Natural killer cell (primary cell): Measurements from ENCODE around the gene POU2F1. TPM values are rescaled to one million over a fixed set of nuclear protein-coding genes. Genes with fewer than 3 reads are reported as not detected.

Experiments
- ATAC-seq, 3 donors: fragments of 150-1000 bp in 2 of 3; fragments of 200-7000 bp in 1 of 3; cut with Tn5 transposase; 1 replicate in 1 of 3; 2 replicates in 2 of 3; pipeline ENCODE4 v1.10.0; 2021; ENCODE audit warnings: mild to moderate bottlenecking in 2 of 3, moderate library complexity in 2 of 3
- DNase-seq, 2 donors: peaks; one replicate each; pipeline versions ENCODE4 v3.0.0 to v3.0.0-alpha.2; 2013 to 2021; ENCODE audit warnings: mixed read lengths in 1 of 2
- H3K27ac ChIP-seq: one replicate; pipeline ENCODE4 v1.5.1; 2013; ENCODE audit warnings: mild to moderate bottlenecking, low read length
- H3K27me3 ChIP-seq: one replicate; pipeline ENCODE4 v1.6.1; 2013; ENCODE audit warnings: low read length; ENCODE audit not compliant: control insufficient read depth, insufficient read depth
- H3K36me3 ChIP-seq: one replicate; pipeline ENCODE4 v1.6.1; 2013; ENCODE audit warnings: low read length; ENCODE audit not compliant: control insufficient read depth, insufficient read depth
- H3K4me1 ChIP-seq: one replicate; pipeline ENCODE4 v1.6.1; 2013; ENCODE audit warnings: low read length; ENCODE audit not compliant: control insufficient read depth, insufficient read depth
- H3K4me3 ChIP-seq: one replicate; pipeline ENCODE4 v1.5.1; 2013; ENCODE audit warnings: low read length
- H3K9me3 ChIP-seq: one replicate; pipeline ENCODE4 v1.6.1; 2013; ENCODE audit warnings: low read length; ENCODE audit not compliant: control insufficient read depth, insufficient read depth
- H3K27ac Mint-ChIP-seq, 2 donors: one replicate each; pipeline ENCODE4 v1.8.0; 2022; ENCODE audit warnings: mild to moderate bottlenecking in 2 of 2, mixed read lengths in 2 of 2, moderate library complexity in 1 of 2
- H3K27me3 Mint-ChIP-seq, 2 donors: one replicate each; pipeline ENCODE4 v1.8.0; 2022; ENCODE audit warnings: low read depth in 2 of 2, mixed read lengths in 2 of 2
- H3K36me3 Mint-ChIP-seq: one replicate; pipeline ENCODE4 v1.8.0; 2022; ENCODE audit warnings: mixed read lengths
- H3K4me1 Mint-ChIP-seq, 2 donors: one replicate each; pipeline ENCODE4 v1.8.0; 2022; ENCODE audit warnings: mixed read lengths in 2 of 2
- H3K4me3 Mint-ChIP-seq: one replicate; pipeline ENCODE4 v1.8.0; 2022; ENCODE audit warnings: mild to moderate bottlenecking, moderate library complexity, mixed read lengths
- H3K9me3 Mint-ChIP-seq, 2 donors: one replicate each; pipeline ENCODE4 v1.8.0; 2022; ENCODE audit warnings: mixed read lengths in 2 of 2
- WGBS: methylation state at CpG from one replicate; pipeline ENCODE4 v1.1.7; 2013; ENCODE audit warnings: missing lambda C conversion rate; ENCODE audit not compliant: insufficient coverage; 5-methylcytosine and 5-hydroxymethylcytosine counted together
- intact Hi-C: fragments of 100-400 bp; cut with micrococcal nuclease; formaldehyde crosslinking; loops from one replicate; pipeline ENCODE4 v1.14.2; 2022
- total RNA-seq, 4 donors: library from RNA; stranded (reverse); fragments of 120-200 nt in 1 of 4; gene quantifications; one replicate each; pipeline versions ENCODE4 v1.2.3 to v1.2.4, GENCODE V29; 2013 to 2022
- TF ChIP-seq, protein P1 (sequence below): fragments of 200-600 bp; IDR thresholded peaks from one replicate; pipeline ENCODE4 v1.8.0; 2022; ENCODE audit warnings: antibody characterized with exemption

The POU2F1 gene
- total RNA-seq, 3 donors from 2014 or later (not counting 1 experiment from before 2014, with no cell fraction given): 39.8 to 44.6 (median 40.9) TPM

GRCh38 chr1:167442854-167443565 is 222.3 kb downstream of the POU2F1 start:
- Mint-ChIP-seq H3K27ac (peak overlapping the region; percentile 91 to 100), H3K27me3 (no peaks in the 10 kb centered on the region), H3K4me3 (peak overlapping the region; percentile 78), H3K9me3 (no peaks in the 10 kb centered on the region), H3K4me1 (peaks cover 87 to 95% of the 10 kb centered on the region in 2 donors), H3K36me3 (peaks cover 31% of the 10 kb centered on the region)
- DNase-seq (peak in 1 of 2 donors; percentile 11), ATAC-seq (no peak)
- H3K27me3 ChIP-seq: no peaks in the 10 kb centered on the region
- no peak overlapping the region for H3K4me3 ChIP-seq
- TF ChIP-seq, protein P1, sequence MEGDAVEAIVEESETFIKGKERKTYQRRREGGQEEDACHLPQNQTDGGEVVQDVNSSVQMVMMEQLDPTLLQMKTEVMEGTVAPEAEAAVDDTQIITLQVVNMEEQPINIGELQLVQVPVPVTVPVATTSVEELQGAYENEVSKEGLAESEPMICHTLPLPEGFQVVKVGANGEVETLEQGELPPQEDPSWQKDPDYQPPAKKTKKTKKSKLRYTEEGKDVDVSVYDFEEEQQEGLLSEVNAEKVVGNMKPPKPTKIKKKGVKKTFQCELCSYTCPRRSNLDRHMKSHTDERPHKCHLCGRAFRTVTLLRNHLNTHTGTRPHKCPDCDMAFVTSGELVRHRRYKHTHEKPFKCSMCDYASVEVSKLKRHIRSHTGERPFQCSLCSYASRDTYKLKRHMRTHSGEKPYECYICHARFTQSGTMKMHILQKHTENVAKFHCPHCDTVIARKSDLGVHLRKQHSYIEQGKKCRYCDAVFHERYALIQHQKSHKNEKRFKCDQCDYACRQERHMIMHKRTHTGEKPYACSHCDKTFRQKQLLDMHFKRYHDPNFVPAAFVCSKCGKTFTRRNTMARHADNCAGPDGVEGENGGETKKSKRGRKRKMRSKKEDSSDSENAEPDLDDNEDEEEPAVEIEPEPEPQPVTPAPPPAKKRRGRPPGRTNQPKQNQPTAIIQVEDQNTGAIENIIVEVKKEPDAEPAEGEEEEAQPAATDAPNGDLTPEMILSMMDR: no peak
- intact Hi-C loops: loop anchor here (2.0 to 10.0 kb wide), 3 partner anchors 42 to 378 kb away; no protein-coding TSS in a partner anchor
- WGBS: 89% methylated on average over 9 of the region's 9 CpGs
- peaks cover 97% of the 10 kb centered on the region for H3K4me1 ChIP-seq
- H3K36me3 ChIP-seq: peaks cover 61% of the 10 kb centered on the region
- no peaks in the 10 kb centered on the region for H3K9me3 ChIP-seq
- peak overlapping the region; percentile 86 for H3K27ac ChIP-seq

DNA sequence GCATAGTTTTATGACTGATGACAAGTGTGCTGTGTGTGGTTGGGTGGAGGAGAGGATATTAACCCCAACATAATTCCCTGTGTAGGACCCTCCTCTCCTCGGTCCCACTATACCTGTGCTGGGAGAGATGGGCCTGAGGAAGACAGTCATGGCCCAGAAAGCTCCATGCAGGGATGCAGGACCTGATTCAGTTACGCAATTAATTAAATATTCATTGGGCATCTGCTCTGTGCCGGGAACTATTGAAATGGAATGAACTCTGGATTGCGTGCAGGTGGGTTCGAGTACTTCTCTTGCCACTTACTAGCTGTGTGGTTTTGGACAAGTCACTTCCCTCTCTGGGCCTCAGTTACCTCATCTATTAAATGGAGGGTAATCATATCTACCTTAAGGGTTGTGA is 223.1 kb downstream of the POU2F1 start:
- Mint-ChIP-seq H3K27me3 (no peaks in the 10 kb centered on the region), H3K9me3 (no peaks in the 10 kb centered on the region), H3K27ac (peak overlapping the region; percentile 91 to 100), H3K4me3 (peak overlapping the region; percentile 57), H3K36me3 (peaks cover 26% of the 10 kb centered on the region), H3K4me1 (peaks cover 87 to 95% of the 10 kb centered on the region in 2 donors)
- intact Hi-C loops: loop anchor here (2.0 to 10.0 kb wide), 3 partner anchors 43 to 379 kb away; no protein-coding TSS in a partner anchor
- no peaks in the 10 kb centered on the region for H3K9me3 ChIP-seq
- peaks cover 54% of the 10 kb centered on the region for H3K36me3 ChIP-seq
- H3K4me1 ChIP-seq: peaks cover 97% of the 10 kb centered on the region
- H3K4me3 ChIP-seq: no peak overlapping the region
- H3K27me3 ChIP-seq: no peaks in the 10 kb centered on the region
- TF ChIP-seq, protein P1: no peak
- peak overlapping the region; percentile 86 for H3K27ac ChIP-seq
- 84% methylated on average over 5 of the region's 5 CpGs for WGBS
- ATAC-seq: no peak
- DNase-seq: no peak

- H3K36me3 ChIP-seq: peaks cover 24% of the 10 kb centered on the region
- Mint-ChIP-seq H3K27me3 (no peaks in the 10 kb centered on the region), H3K9me3 (no peaks in the 10 kb centered on the region), H3K27ac (peak overlapping the region; percentile 91 to 100), H3K4me1 (peaks cover 88% of the 10 kb centered on the region in 2 donors), H3K4me3 (peak overlapping the region; percentile 88), H3K36me3 (peaks cover 18% of the 10 kb centered on the region)
- H3K27me3 ChIP-seq: no peaks in the 10 kb centered on the region
- intact Hi-C loops: loop anchor here (1.0 to 10.0 kb wide), 4 partner anchors 9 to 382 kb away; partner anchors contain the start of gene CD247
- ATAC-seq (peak in 1 of 3 donors; percentile 7), DNase-seq (no peak)
- peaks cover 96% of the 10 kb centered on the region for H3K4me1 ChIP-seq
- peak overlapping the region; percentile 9 for H3K4me3 ChIP-seq
- TF ChIP-seq, protein P1: no peak
- peak overlapping the region; percentile 93 for H3K27ac ChIP-seq
- WGBS: 29% methylated on average over 2 of the region's 3 CpGs
- no peaks in the 10 kb centered on the region for H3K9me3 ChIP-seq
Observed at GRCh38 chr1:167446966-167447365, 226.3 kb downstream of the POU2F1 start.
